Tibial nerve (tissue), 4 donors: ENCODE results near the gene DEPDC1B.

Experiments used
- EP300 ChIP-seq, 2 donors: sonication (generic); formaldehyde crosslinking; IDR thresholded peaks; one replicate each; pipeline ENCODE4 v1.6.1; 2017; ENCODE audit warnings: antibody characterized with exemption in 2 of 2, mild to moderate bottlenecking in 1 of 2
- POLR2A ChIP-seq, 2 donors: fragments of 450-650 bp; IDR thresholded peaks; one replicate each; pipeline ENCODE4 v1.6.1; 2017; ENCODE audit warnings: antibody characterized with exemption in 2 of 2, mild to moderate bottlenecking in 2 of 2, moderate library complexity in 2 of 2
- TF ChIP-seq, protein P1 (sequence below), 5 experiments: fragments of 200-600 bp in 3 of 5; fragments of 450-650 bp in 2 of 5; sonication (generic) in 3 of 5; IDR thresholded peaks; one replicate each; pipeline ENCODE4 v1.5.1; 2016 to 2019; ENCODE audit warnings: antibody characterized with exemption in 5 of 5, mild to moderate bottlenecking in 3 of 5, moderate library complexity in 2 of 5

DNA sequence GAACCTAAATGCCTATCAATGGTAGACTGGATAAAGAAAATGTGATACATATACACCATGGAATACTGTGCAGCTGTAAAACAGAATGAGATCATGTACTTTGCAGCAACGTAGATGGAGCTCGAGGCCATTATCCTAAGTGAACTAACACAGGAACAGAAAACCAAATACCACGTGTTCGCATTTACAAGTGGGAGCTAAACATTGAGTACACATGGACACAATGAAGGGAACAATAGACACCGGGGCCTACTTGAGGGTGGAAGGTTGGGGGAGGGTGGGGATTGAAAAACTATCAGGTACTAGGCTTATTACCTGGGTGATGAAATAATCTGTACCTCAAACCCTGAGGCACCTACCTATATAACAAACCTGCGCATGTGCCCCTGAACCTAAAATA is 22.4 kb upstream of the DEPDC1B start:
- TF ChIP-seq, protein P1, sequence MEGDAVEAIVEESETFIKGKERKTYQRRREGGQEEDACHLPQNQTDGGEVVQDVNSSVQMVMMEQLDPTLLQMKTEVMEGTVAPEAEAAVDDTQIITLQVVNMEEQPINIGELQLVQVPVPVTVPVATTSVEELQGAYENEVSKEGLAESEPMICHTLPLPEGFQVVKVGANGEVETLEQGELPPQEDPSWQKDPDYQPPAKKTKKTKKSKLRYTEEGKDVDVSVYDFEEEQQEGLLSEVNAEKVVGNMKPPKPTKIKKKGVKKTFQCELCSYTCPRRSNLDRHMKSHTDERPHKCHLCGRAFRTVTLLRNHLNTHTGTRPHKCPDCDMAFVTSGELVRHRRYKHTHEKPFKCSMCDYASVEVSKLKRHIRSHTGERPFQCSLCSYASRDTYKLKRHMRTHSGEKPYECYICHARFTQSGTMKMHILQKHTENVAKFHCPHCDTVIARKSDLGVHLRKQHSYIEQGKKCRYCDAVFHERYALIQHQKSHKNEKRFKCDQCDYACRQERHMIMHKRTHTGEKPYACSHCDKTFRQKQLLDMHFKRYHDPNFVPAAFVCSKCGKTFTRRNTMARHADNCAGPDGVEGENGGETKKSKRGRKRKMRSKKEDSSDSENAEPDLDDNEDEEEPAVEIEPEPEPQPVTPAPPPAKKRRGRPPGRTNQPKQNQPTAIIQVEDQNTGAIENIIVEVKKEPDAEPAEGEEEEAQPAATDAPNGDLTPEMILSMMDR (IDR thresholded peaks at IDR 0.05) = no peak
- no peak for TF ChIP-seq POLR2A (IDR thresholded peaks at IDR 0.05)
- TF ChIP-seq EP300 (IDR thresholded peaks at IDR 0.05) = no peak
